GM12801 (cell line): ENCODE measurements around the gene PRSS8.

ENCODE experiments used
- TF ChIP-seq, protein P1 (sequence below): IDR thresholded peaks from one replicate; pipeline ENCODE4 v1.5.1; 2011; ENCODE audit warnings: control low read depth; ENCODE audit not compliant: insufficient read length; ENCODE audit errors: extremely low read depth

Gene PRSS8

GRCh38 chr16:31179219-31179746, 43.8 kb upstream of the PRSS8 start:
- TF ChIP-seq, protein P1, sequence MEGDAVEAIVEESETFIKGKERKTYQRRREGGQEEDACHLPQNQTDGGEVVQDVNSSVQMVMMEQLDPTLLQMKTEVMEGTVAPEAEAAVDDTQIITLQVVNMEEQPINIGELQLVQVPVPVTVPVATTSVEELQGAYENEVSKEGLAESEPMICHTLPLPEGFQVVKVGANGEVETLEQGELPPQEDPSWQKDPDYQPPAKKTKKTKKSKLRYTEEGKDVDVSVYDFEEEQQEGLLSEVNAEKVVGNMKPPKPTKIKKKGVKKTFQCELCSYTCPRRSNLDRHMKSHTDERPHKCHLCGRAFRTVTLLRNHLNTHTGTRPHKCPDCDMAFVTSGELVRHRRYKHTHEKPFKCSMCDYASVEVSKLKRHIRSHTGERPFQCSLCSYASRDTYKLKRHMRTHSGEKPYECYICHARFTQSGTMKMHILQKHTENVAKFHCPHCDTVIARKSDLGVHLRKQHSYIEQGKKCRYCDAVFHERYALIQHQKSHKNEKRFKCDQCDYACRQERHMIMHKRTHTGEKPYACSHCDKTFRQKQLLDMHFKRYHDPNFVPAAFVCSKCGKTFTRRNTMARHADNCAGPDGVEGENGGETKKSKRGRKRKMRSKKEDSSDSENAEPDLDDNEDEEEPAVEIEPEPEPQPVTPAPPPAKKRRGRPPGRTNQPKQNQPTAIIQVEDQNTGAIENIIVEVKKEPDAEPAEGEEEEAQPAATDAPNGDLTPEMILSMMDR = no peak

DNA sequence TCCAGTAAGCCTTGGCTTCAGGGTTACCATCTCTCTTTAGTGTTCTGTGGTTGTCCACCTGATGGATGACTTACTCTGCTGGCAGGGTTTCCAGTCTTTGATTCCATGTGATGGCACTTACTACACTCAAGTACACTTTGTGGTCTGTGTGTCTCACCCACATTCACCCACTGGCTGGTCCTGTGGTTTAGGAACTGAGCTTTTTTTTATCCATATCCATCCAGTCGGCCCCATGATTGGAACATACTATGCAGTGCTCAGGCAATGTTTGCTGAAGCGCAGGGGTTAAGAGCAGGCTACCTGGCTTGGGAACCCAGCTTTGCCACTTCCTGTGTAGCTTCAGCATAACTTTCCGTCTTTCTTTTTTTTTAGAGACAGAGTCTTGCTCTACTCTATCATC, 41.6 kb upstream of the PRSS8 start:
- TF ChIP-seq, protein P1 = no peak

- TF ChIP-seq, protein P1 = no peak
Measured at GRCh38 chr16:31168848-31169247, 33.3 kb upstream of the PRSS8 start.

DNA sequence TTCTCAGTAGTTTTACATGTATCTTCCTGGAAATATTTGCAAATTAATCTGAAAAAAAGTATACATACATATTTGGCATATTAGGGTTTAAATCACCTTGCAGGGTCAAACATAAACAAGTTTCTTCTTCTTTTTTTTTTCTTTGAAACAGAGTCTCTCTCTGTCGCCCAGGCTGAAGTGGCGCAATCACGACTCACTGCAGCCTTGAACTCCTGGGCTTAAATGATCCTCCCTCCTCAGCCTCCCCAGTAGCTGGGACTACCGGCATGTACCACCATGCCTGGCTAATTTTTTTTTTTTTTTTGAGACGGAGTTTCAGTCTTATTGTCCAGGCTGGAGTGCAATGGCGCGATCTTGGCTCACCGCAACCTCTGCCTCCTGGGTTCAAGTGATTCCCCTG, 31.8 kb upstream of the PRSS8 start:
- TF ChIP-seq, protein P1 = no peak

GRCh38 chr16:31157136-31157535, 21.6 kb upstream of the PRSS8 start:
- TF ChIP-seq, protein P1 = no peak

DNA sequence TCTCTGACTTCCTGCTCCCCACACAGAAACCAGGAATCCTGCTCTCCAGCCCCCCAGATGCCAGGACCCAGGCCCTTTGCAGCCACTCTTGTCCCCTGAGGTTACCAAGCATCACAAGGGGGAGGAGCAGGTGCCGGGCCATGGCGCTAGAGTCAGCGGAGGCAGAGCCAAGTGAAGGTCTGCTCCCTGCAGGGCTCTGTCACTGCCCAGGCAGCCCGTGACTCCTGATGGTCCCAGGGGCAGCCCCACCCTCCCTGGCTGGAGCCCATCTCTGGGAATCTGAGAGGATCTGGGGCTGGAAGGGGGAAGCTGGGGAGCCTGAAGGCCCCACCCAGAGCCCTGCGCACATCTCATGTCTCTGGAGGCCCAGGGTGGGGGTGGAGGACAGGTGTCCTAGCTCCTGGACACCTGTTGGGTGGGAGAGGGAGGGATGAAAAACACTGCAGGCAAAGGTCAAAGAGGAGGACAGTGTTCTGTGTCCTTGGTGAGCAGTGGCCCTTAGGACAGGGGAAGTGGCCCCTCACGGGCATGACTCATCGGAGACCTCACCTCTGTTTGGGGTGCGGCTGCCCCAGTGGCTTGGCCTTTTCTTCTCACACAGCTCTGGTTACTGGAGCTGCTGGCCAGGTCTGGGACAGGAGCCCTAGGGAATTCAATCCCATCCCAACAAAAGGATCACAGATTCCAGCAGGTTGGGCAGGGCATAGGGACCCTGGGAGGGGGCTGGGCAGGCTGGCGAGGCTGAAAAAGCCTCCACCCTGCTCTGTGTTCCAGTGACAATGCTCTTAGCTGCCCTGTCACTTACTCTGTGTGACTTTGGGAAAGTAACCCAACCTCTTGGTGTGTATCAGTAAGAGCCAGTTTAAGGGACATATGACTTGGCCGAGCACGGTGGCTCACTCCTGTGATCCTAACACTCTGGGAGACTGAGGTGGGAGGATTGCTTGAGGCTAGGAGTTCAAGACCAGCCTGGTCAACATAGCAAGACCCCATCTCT, 14.7 kb upstream of the PRSS8 start, which contains the start of gene PRSS36:
Gene PRSS36 (minus strand): TSS at position 173 of the 997 bp plus-strand sequence. CDS start 31 bp downstream, at position 142.
- TF ChIP-seq, protein P1 = no peak

- TF ChIP-seq, protein P1 = no peak
Measured at GRCh38 chr16:31149332-31149731, 13.8 kb upstream of the PRSS8 start.
